Parathyroid adenoma (tissue), 2 donors: ENCODE measurements around the gene ZNF668.
A peak's percentile ranks its signal among the peaks of the same experiment; 100 is the strongest.

Experiments
- H2AFZ ChIP-seq: fragments of 300-600 bp; sonication (generic); one replicate; pipeline ENCODE4 v1.7.0; 2017; ENCODE audit warnings: antibody characterized with exemption, mild to moderate bottlenecking
- H3K27ac ChIP-seq: fragments of 300-600 bp; sonication (generic); one replicate; pipeline ENCODE4 v1.7.0; 2017
- H3K27me3 ChIP-seq: fragments of 300-600 bp; sonication (generic); one replicate; pipeline ENCODE4 v1.7.0; 2017; ENCODE audit warnings: low read length; ENCODE audit not compliant: control insufficient read depth, insufficient read depth
- H3K36me3 ChIP-seq: fragments of 300-600 bp; sonication (generic); one replicate; pipeline ENCODE4 v1.7.0; 2017; ENCODE audit warnings: low read length; ENCODE audit not compliant: control insufficient read depth, insufficient read depth
- H3K4me1 ChIP-seq: fragments of 300-600 bp; sonication (generic); one replicate; pipeline ENCODE4 v1.7.0; 2017; ENCODE audit warnings: control low read depth
- H3K4me2 ChIP-seq: fragments of 300-600 bp; sonication (generic); one replicate; pipeline ENCODE4 v1.7.0; 2017; ENCODE audit warnings: low read length
- H3K4me3 ChIP-seq: fragments of 300-600 bp; sonication (generic); one replicate; pipeline ENCODE4 v1.7.0; 2017; ENCODE audit warnings: low read depth, low read length
- H3K79me2 ChIP-seq: fragments of 300-600 bp; sonication (generic); one replicate; pipeline ENCODE4 v1.7.0; 2017; ENCODE audit warnings: control low read depth
- H3K9ac ChIP-seq: fragments of 300-600 bp; sonication (generic); one replicate; pipeline ENCODE4 v1.7.0; 2017; ENCODE audit warnings: mild to moderate bottlenecking
- H3K9me3 ChIP-seq: fragments of 300-600 bp; sonication (generic); one replicate; pipeline ENCODE4 v1.7.0; 2017; ENCODE audit warnings: low read length; ENCODE audit not compliant: control insufficient read depth
- TF ChIP-seq, protein P1 (sequence below): fragments of 300-600 bp; sonication (generic); IDR thresholded peaks from one replicate; pipeline ENCODE4 v1.7.0; 2017; ENCODE audit warnings: antibody characterized with exemption, mild to moderate bottlenecking
- donor health status: primary hyperparathyroidism.

Gene ZNF668

DNA sequence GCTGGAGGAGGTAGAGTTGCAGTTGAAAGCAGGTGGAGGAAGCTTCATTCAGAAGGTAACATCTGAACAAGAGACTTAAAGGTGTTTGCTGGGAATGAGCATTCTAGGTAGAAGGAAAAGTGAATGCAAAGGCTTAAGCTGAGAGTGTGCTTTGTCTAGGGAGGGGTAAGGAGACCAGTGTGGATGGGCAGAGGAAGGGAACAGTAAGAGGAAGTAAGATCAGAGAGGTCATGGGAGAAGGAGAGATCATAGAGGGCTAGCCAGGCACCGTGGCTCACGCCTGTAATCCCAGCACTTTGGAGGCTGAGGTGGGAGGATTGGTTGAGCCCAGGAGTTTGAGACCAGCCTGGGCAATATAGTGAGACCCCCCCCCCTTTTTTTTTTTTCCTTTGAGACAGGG, 37.3 kb downstream of the ZNF668 start:
- Histone ChIP-seq H3K36me3 (no peaks in the 10 kb centered on the region), H3K4me3 (no peak overlapping the region), H3K27ac (no peak overlapping the region), H2AFZ (no peak overlapping the region), H3K79me2 (peaks cover 5% of the 10 kb centered on the region), H3K4me1 (peaks cover 9% of the 10 kb centered on the region), H3K9ac (no peak overlapping the region), H3K4me2 (no peak overlapping the region), H3K27me3 (no peaks in the 10 kb centered on the region), H3K9me3 (no peaks in the 10 kb centered on the region)
- TF ChIP-seq, protein P1, sequence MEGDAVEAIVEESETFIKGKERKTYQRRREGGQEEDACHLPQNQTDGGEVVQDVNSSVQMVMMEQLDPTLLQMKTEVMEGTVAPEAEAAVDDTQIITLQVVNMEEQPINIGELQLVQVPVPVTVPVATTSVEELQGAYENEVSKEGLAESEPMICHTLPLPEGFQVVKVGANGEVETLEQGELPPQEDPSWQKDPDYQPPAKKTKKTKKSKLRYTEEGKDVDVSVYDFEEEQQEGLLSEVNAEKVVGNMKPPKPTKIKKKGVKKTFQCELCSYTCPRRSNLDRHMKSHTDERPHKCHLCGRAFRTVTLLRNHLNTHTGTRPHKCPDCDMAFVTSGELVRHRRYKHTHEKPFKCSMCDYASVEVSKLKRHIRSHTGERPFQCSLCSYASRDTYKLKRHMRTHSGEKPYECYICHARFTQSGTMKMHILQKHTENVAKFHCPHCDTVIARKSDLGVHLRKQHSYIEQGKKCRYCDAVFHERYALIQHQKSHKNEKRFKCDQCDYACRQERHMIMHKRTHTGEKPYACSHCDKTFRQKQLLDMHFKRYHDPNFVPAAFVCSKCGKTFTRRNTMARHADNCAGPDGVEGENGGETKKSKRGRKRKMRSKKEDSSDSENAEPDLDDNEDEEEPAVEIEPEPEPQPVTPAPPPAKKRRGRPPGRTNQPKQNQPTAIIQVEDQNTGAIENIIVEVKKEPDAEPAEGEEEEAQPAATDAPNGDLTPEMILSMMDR: no peak

DNA sequence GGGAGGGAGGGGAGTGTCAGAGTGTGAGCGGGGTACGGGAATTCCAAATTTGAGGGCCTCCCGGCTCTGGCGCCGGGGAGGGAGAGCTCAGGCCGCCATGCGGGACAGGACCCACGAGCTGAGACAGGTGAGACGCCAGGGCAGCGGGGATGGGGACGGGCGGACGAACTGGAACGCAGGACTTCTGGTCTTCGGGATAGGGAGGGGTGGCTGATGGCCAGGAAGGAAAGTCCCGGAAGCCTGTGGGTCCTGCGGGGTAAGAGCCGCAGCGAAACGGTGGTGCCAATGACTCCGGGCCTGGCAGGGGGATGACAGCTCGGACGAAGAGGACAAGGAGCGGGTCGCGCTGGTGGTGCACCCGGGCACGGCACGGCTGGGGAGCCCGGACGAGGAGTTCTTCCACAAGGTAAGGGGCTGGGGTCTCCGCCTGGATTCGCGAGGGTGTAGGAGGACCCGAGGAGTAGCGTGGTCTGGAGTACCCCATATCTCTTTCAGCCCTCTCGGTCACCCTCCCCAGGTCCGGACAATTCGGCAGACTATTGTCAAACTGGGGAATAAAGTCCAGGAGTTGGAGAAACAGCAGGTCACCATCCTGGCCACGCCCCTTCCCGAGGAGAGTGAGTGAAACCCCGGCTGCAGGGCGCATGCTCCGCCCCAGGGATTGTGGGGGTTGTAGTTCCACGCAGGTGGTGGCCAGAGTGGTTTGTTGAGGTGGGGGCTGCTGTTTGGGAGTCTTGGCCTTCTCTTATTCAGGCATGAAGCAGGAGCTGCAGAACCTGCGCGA, 40.1 kb downstream of the ZNF668 start:
- H3K79me2 ChIP-seq: peaks cover 5% of the 10 kb centered on the region
- no peaks in the 10 kb centered on the region for H3K9me3 ChIP-seq
- peak overlapping the region; percentile 100 for H3K4me2 ChIP-seq
- H3K27me3 ChIP-seq: no peaks in the 10 kb centered on the region
- H3K4me3 ChIP-seq: peak overlapping the region; percentile 95
- peak overlapping the region; percentile 91 for H3K27ac ChIP-seq
- H3K9ac ChIP-seq: no peak overlapping the region
- TF ChIP-seq, protein P1: no peak
- H2AFZ ChIP-seq: peak overlapping the region; percentile 98
- peaks cover 9% of the 10 kb centered on the region for H3K4me1 ChIP-seq
- H3K36me3 ChIP-seq: no peaks in the 10 kb centered on the region

DNA sequence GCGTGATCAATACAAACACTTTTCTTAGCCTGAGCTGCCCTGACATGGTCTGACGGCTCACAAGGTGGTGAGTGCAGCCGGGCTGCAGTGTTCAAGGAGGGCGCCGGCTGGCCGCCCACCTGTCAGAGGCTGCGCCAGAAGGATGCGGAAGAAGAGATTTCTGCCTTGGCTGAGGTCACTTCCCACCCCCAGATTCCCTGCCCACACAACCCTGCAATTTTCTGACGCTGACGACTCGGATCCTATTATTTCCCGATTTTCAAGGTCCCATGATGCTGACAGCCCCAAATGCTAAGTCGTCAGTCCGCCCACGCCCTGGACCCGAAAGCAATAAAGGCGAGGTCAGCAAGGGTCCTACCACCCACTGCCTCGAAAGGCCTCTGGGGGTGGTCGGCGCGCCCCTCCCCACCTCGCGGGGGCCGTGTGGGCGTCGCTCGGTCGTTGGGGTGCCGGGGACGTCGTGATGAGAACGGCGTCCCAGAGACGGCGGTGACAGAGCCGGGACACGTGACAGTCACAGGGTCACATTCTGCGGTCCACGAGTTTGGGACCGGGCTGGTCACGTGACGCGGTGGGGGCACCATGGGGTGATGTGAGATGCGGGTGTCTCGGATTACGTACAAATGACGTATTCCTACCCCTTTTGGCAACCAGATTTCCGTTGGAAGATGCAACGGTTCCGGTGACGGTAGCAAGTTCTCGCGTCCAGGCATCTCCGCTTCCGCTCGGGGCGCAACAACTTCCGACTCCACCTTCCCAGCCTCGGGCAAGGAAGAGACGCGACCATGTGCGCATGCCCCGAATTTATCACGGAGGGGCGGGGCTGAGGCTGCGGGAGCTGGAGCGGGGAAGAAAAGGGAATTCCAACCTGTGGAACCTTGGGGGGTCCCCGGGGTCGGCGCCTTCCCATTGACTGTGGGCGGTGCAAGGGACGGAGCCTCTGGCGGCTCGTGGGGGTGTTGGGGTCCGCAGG, 41.0 kb downstream of the ZNF668 start, which contains the start of gene STX4:
STX4 (plus strand) TSS at position 823 of the 973 bp plus-strand sequence. CDS start 248 bp downstream, outside the sequence.
- H3K27me3 ChIP-seq: no peaks in the 10 kb centered on the region
- H3K9ac ChIP-seq: peak within 1 kb of the TSS; percentile 21
- no peaks in the 10 kb centered on the region for H3K36me3 ChIP-seq
- H3K27ac ChIP-seq: peak within 1 kb of the TSS; percentile 91
- peak within 1 kb of the TSS; percentile 98 for H2AFZ ChIP-seq
- no peaks in the 10 kb centered on the region for H3K9me3 ChIP-seq
- peaks cover 9% of the 10 kb centered on the region for H3K4me1 ChIP-seq
- TF ChIP-seq, protein P1: no peak
- H3K79me2 ChIP-seq: peaks cover 5% of the 10 kb centered on the region
- H3K4me3 ChIP-seq: peak within 1 kb of the TSS; percentile 95
- H3K4me2 ChIP-seq: peak within 1 kb of the TSS; percentile 100

DNA sequence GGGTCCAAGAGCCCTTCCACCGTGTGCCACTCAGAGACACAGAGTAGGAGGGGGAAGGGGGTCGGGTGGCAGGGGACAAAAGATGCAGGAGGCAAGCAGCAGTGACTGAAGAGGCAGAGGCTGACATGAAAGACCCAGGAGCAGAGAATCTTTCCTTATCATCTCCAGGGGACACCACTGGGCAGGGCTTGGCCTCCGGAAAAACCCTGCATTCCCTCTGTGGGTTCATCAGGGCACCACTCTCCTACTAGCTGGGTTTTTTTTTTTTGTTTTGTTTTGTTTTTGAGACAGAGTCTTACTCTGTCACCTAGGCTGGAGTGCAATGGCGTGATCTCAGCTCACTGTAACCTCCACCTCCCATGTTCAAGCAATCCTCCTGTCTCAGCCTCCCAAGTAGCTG, 42.8 kb downstream of the ZNF668 start:
- peaks cover 4% of the 10 kb centered on the region for H3K79me2 ChIP-seq
- no peak overlapping the region for H3K4me3 ChIP-seq
- peaks cover 9% of the 10 kb centered on the region for H3K4me1 ChIP-seq
- no peaks in the 10 kb centered on the region for H3K36me3 ChIP-seq
- no peak overlapping the region for H3K27ac ChIP-seq
- no peak overlapping the region for H3K9ac ChIP-seq
- H3K27me3 ChIP-seq: no peaks in the 10 kb centered on the region
- H2AFZ ChIP-seq: no peak overlapping the region
- H3K9me3 ChIP-seq: no peaks in the 10 kb centered on the region
- H3K4me2 ChIP-seq: no peak overlapping the region
- TF ChIP-seq, protein P1: no peak
